Parietal lobe (tissue), 1 donor: ENCODE data around the gene CDHR3. TPM values are rescaled to one million over a fixed set of nuclear protein-coding genes. Genes with fewer than 3 reads are reported as not detected.

Source experiments
- total RNA-seq: library from RNA; depleted of rRNA; stranded (reverse); fragments of >200 nt; gene quantifications from one replicate; pipeline ENCODE4 v1.2.3, GENCODE V29; 2014

Gene CDHR3, protein sequence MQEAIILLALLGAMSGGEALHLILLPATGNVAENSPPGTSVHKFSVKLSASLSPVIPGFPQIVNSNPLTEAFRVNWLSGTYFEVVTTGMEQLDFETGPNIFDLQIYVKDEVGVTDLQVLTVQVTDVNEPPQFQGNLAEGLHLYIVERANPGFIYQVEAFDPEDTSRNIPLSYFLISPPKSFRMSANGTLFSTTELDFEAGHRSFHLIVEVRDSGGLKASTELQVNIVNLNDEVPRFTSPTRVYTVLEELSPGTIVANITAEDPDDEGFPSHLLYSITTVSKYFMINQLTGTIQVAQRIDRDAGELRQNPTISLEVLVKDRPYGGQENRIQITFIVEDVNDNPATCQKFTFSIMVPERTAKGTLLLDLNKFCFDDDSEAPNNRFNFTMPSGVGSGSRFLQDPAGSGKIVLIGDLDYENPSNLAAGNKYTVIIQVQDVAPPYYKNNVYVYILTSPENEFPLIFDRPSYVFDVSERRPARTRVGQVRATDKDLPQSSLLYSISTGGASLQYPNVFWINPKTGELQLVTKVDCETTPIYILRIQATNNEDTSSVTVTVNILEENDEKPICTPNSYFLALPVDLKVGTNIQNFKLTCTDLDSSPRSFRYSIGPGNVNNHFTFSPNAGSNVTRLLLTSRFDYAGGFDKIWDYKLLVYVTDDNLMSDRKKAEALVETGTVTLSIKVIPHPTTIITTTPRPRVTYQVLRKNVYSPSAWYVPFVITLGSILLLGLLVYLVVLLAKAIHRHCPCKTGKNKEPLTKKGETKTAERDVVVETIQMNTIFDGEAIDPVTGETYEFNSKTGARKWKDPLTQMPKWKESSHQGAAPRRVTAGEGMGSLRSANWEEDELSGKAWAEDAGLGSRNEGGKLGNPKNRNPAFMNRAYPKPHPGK
- 28.8 TPM for total RNA-seq

DNA sequence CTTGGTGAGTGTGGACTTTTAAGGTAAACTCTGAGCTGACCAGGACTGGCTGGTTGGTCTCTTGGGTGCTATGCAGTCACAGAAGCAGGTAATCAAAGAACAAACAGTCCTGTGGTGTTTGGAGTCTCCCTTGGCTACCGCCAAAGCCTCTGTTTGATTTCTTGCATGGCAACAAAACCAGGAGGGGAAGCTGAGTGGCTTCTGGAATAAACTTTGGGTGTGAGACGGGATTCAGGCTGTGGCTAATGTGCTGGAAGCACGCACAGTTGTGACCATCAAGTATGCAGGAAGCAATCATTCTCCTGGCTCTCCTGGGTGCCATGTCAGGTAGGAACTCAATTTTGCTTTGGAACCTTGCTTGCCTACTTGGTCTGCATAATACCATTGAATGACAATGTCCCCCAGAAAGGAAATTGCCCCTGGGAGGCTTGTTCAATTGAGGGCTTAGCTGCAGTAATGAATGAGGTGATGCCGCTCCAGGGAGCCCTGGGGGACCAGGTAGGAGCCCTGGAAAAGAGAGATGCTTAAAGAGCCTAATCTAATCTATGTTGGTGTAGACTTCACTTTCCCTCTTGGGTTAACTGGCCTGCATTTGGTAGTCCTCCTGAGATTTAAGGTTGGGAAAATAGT is at the start of gene CDHR3:
TSS of gene CDHR3 (plus strand) at position 227 of the 630 bp plus-strand sequence. CDS start at position 282, 55 bp downstream.

Other genes with a start within 250 kb of the CDHR3 start
- gene ATXN7L1, start 86.7 kb upstream of the CDHR3 start, total RNA-seq = 42.3 TPM
- 44.4 TPM for gene SYPL1, start 149.0 kb downstream of the CDHR3 start, total RNA-seq